ENCODE data around the gene VSTM2L. TPM values are rescaled to one million over a fixed set of nuclear protein-coding genes. Genes with fewer than 3 reads are reported as not detected.

Gene VSTM2L
- total and polyA plus RNA-seq, 2 of the 13 experiments (the other 11 are each of a cell fraction or from before 2014, with no cell fraction given), result not detected

DNA sequence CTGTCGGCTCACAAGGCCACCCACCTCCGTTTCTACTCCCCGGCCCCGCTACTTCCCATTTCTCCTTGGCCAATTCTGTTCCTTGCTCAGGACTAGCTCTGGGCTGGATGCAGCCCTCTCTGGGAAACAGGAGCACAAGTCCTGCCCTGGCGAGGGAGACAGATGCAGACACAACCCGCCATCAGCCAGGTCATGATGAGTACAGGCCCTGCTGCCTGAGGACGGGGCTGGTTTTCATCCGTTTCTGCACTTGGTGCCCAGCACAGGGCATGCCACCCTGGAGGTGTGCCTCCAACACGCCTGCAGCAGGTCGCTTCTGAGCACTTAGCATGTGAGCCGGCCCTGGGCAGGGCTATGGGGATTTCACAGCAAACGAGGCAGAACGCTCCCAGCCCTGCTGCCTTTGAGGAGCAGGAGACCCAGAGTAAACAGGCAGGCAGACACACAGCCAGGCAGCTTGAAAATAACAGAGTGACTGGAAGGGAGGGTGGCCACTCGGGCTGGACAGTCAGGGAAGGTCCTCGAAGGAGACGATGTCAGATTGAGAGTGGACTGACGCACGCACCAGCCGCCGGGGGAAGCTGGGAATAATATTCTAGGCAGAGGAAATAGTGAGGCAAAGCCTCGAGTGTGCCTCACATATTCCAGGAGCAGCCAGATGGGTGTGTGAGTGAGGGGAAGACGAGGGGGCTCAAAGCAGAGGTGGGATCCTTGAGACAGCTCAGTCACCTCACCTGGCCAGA lies 21.2 kb upstream of the VSTM2L start (continued):
- TF ChIP-seq, protein P1, sequence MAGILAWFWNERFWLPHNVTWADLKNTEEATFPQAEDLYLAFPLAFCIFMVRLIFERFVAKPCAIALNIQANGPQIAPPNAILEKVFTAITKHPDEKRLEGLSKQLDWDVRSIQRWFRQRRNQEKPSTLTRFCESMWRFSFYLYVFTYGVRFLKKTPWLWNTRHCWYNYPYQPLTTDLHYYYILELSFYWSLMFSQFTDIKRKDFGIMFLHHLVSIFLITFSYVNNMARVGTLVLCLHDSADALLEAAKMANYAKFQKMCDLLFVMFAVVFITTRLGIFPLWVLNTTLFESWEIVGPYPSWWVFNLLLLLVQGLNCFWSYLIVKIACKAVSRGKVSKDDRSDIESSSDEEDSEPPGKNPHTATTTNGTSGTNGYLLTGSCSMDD (CRISPR knock-in tag; IDR thresholded peaks at IDR 0.05), result no peak
- no peak for TF ChIP-seq ZNF143 (CRISPR knock-in tag; IDR thresholded peaks at IDR 0.05)
- TF ChIP-seq ZNF660 (CRISPR knock-in tag; IDR thresholded peaks at IDR 0.05; ENCODE audit: borderline replicate concordance, low read depth), result no peak
- TF ChIP-seq ZNF598 (CRISPR knock-in tag; IDR thresholded peaks at IDR 0.05; ENCODE audit: borderline replicate concordance), result peak; percentile 69; the same call in 1 of the 2 replicates
- TF ChIP-seq EHMT2 (IDR thresholded peaks at IDR 0.05; ENCODE audit: borderline replicate concordance, low read depth, low read length), result no peak
- TF ChIP-seq ZNF781 (CRISPR knock-in tag; IDR thresholded peaks at IDR 0.05; ENCODE audit: borderline replicate concordance, not compliant biosample characterization), result no peak
- no peak for TF ChIP-seq FLYWCH1 (CRISPR knock-in tag; IDR thresholded peaks at IDR 0.05)
- 0 out of 2 replicates have a peak, but pooled peaks have one; percentile 34 for TF ChIP-seq ZMAT3 (CRISPR knock-in tag; conservative IDR thresholded peaks at IDR 0.05)
- no peak for TF ChIP-seq KLF13 (CRISPR knock-in tag; IDR thresholded peaks at IDR 0.05)
- TF ChIP-seq, protein P2, sequence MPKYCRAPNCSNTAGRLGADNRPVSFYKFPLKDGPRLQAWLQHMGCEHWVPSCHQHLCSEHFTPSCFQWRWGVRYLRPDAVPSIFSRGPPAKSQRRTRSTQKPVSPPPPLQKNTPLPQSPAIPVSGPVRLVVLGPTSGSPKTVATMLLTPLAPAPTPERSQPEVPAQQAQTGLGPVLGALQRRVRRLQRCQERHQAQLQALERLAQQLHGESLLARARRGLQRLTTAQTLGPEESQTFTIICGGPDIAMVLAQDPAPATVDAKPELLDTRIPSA (CRISPR knock-in tag; IDR thresholded peaks at IDR 0.05; ENCODE audit: borderline replicate concordance), result no peak
- TF ChIP-seq, protein P3, sequence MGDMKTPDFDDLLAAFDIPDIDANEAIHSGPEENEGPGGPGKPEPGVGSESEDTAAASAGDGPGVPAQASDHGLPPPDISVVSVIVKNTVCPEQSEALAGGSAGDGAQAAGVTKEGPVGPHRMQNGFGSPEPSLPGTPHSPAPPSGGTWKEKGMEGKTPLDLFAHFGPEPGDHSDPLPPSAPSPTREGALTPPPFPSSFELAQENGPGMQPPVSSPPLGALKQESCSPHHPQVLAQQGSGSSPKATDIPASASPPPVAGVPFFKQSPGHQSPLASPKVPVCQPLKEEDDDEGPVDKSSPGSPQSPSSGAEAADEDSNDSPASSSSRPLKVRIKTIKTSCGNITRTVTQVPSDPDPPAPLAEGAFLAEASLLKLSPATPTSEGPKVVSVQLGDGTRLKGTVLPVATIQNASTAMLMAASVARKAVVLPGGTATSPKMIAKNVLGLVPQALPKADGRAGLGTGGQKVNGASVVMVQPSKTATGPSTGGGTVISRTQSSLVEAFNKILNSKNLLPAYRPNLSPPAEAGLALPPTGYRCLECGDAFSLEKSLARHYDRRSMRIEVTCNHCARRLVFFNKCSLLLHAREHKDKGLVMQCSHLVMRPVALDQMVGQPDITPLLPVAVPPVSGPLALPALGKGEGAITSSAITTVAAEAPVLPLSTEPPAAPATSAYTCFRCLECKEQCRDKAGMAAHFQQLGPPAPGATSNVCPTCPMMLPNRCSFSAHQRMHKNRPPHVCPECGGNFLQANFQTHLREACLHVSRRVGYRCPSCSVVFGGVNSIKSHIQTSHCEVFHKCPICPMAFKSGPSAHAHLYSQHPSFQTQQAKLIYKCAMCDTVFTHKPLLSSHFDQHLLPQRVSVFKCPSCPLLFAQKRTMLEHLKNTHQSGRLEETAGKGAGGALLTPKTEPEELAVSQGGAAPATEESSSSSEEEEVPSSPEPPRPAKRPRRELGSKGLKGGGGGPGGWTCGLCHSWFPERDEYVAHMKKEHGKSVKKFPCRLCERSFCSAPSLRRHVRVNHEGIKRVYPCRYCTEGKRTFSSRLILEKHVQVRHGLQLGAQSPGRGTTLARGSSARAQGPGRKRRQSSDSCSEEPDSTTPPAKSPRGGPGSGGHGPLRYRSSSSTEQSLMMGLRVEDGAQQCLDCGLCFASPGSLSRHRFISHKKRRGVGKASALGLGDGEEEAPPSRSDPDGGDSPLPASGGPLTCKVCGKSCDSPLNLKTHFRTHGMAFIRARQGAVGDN (CRISPR knock-in tag; IDR thresholded peaks at IDR 0.05), result peak; percentile 70
- TF ChIP-seq ZNF354B (CRISPR knock-in tag; IDR thresholded peaks at IDR 0.05), result no peak
- no peak for TF ChIP-seq TOPORS (CRISPR knock-in tag; IDR thresholded peaks at IDR 0.05)
- no peak for TF ChIP-seq RBFOX2 (IDR thresholded peaks at IDR 0.05; ENCODE audit: low read depth, low read length)
- TF ChIP-seq YEATS4 (CRISPR knock-in tag; IDR thresholded peaks at IDR 0.05; ENCODE audit: borderline replicate concordance), result no peak; the same call in 1 of the 2 replicates
- TF ChIP-seq, protein P4, sequence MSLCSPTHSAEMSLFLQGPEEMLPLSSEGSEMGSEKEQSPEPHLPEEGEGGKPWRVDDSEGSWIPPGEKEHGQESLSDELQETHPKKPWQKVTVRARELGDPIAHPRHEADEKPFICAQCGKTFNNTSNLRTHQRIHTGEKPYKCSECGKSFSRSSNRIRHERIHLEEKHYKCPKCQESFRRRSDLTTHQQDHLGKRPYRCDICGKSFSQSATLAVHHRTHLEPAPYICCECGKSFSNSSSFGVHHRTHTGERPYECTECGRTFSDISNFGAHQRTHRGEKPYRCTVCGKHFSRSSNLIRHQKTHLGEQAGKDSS (CRISPR knock-in tag; IDR thresholded peaks at IDR 0.05; ENCODE audit: borderline replicate concordance, low read depth), result peak; percentile 70; the same call in 1 of the 2 replicates
- no peak for TF ChIP-seq SMARCE1 (IDR thresholded peaks at IDR 0.05; ENCODE audit: borderline replicate concordance)
- TF ChIP-seq, protein P5, sequence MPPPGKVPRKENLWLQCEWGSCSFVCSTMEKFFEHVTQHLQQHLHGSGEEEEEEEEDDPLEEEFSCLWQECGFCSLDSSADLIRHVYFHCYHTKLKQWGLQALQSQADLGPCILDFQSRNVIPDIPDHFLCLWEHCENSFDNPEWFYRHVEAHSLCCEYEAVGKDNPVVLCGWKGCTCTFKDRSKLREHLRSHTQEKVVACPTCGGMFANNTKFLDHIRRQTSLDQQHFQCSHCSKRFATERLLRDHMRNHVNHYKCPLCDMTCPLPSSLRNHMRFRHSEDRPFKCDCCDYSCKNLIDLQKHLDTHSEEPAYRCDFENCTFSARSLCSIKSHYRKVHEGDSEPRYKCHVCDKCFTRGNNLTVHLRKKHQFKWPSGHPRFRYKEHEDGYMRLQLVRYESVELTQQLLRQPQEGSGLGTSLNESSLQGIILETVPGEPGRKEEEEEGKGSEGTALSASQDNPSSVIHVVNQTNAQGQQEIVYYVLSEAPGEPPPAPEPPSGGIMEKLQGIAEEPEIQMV (CRISPR knock-in tag; IDR thresholded peaks at IDR 0.05; ENCODE audit: low read depth), result no peak
- no peak; the same call in 1 of the 2 replicates for TF ChIP-seq ZNF138 (CRISPR knock-in tag; IDR thresholded peaks at IDR 0.05; ENCODE audit: low read depth)

Measured in HepG2 (cell line).